B cell (primary cell): ENCODE results near the gene HS3ST6.
"Not testable (repeated sequence)": the region's sequence is repeated elsewhere in the genome, so short reads cannot be mapped to it uniquely, and the experiment has no call there.

Source experiments
- EZH2 ChIP-seq: IDR thresholded peaks from 2 replicates; pipeline ENCODE4 v1.6.1; 2012; ENCODE audit warnings: borderline replicate concordance, low read depth, mild to moderate bottlenecking, moderate library complexity, low read length; ENCODE audit not compliant: insufficient read depth, poor library complexity, severe bottlenecking
- TF ChIP-seq, protein P1 (sequence below): fragments of 200-600 bp; IDR thresholded peaks from one replicate; pipeline ENCODE4 v1.8.0; 2022; ENCODE audit warnings: antibody characterized with exemption, mild to moderate bottlenecking

GRCh38 chr16:1957434-1958142 is 39.4 kb upstream of the HS3ST6 start:
- TF ChIP-seq, protein P1, sequence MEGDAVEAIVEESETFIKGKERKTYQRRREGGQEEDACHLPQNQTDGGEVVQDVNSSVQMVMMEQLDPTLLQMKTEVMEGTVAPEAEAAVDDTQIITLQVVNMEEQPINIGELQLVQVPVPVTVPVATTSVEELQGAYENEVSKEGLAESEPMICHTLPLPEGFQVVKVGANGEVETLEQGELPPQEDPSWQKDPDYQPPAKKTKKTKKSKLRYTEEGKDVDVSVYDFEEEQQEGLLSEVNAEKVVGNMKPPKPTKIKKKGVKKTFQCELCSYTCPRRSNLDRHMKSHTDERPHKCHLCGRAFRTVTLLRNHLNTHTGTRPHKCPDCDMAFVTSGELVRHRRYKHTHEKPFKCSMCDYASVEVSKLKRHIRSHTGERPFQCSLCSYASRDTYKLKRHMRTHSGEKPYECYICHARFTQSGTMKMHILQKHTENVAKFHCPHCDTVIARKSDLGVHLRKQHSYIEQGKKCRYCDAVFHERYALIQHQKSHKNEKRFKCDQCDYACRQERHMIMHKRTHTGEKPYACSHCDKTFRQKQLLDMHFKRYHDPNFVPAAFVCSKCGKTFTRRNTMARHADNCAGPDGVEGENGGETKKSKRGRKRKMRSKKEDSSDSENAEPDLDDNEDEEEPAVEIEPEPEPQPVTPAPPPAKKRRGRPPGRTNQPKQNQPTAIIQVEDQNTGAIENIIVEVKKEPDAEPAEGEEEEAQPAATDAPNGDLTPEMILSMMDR, result not testable (repeated sequence)
- TF ChIP-seq EZH2, result not testable (repeated sequence)
